NCI-H82 (cell line): ENCODE data around the gene ADAM17.
"Not testable (repeated sequence)": the region's sequence is repeated elsewhere in the genome, so short reads cannot be mapped to it uniquely, and the experiment has no call there.

Experiments
- DNase-seq: peaks from one replicate; lab custom pipeline; 2025; lab: John Stamatoyannopoulos, UW

ADAM17 gene

DNA sequence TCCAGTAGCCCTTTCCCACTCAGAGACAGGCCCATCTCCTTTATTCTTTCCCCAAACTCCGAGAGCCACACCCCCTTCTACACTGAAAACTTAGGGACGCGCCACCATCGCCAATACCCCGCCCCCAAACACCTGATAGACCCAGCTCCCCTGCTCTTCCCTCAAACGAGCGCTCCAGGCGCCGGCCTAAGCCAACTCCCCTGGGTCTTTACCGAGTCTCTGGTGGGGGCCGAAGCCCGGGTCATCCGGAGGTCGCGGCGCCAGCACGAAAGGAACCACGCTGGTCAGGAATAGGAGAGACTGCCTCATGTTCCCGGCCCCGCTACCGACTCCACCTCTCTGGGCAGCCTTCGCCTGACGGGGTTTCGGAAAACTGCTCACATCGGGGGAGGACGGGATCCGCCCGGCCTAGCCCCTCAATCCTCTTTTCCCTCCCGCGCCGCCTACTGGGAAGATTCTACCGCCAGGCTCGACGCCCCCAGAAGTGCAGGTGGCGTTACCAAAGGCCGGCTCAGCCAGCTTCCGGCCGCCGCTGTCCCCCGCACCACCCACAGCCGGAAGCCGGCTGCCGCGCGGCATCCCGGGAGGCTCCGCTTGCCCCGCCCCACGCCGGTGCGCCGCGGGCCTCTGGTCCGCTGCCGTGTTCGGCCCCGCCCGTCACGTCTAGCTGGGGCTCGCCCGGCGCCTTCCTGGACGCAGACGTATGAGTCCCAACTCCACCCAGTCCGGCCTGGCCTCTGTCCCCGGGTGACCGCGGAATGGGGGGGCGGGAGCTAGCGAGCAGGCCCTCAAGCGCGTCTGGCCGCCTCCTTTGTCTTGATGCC, at the start of gene ADAM17:
Gene ADAM17 (minus strand): TSS at position 534 of the 824 bp plus-strand sequence. CDS start 225 bp downstream, at position 309.
- DNase-seq = peak; percentile 98

GRCh38 chr2:9602412-9602811, 46.8 kb upstream of the ADAM17 start:
- no peak for DNase-seq

GRCh38 chr2:9601397-9601796, 45.8 kb upstream of the ADAM17 start:
- no peak for DNase-seq

- DNase-seq = no peak
Observed at GRCh38 chr2:9599430-9599829, 43.8 kb upstream of the ADAM17 start.

DNA sequence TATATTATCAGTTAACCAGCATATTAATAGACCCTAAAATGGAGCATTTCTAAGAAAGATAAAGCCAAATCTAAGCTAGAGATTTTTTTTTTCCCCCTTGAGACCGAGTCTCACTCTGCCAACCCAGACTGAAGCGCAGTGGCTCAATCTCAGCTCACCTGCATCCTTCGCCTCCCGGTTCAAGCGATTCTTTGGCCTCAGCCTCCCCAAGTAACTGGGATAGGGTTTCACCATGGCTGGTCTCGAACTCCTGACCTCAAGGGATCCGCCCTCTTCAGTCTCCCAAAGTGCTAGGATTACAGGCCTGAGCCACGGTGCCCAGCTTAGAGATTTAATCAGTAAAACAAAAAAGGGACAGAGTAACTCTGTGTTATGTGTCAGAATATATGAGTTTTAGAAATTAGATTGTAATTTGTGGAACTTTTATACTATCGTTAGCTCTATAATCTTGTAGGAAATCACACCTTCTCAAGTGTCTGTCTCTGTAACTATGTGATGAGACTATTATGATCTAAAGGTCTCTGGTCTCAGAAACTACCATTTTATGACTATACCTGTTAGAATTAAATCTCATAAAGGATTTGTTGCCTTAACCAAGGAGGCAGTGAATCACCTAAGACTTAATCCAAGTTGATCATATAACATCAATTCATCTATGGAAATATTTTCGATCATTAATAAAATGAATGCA, 41.1 kb upstream of the ADAM17 start:
- DNase-seq = no peak

GRCh38 chr2:9595746-9596145, 40.1 kb upstream of the ADAM17 start:
- no peak for DNase-seq

- not testable (repeated sequence) for DNase-seq
Observed at GRCh38 chr2:9595256-9595655, 39.6 kb upstream of the ADAM17 start.

GRCh38 chr2:9594366-9595054, 38.9 kb upstream of the ADAM17 start:
- DNase-seq = no peak

DNA sequence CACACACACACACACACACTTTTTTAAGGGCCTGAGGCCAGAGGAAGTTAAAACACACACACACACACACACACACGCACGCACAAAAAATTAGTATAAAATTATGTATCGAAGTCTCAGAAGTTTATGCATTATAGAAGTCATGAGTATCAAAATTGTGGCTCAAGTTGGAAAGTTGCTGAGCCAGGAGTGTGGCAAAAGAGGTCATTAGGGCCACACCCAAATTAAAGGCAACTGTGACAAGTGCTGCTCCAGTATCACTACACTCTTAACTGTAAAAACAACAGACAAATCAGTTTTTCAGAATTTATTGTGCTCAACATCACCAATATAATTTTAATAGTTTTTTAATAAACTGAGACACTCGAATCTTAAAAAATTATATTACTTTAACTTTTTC, 38.3 kb upstream of the ADAM17 start:
- DNase-seq = no peak

- no peak for DNase-seq
Observed at GRCh38 chr2:9592699-9593098, 37.1 kb upstream of the ADAM17 start.

DNA sequence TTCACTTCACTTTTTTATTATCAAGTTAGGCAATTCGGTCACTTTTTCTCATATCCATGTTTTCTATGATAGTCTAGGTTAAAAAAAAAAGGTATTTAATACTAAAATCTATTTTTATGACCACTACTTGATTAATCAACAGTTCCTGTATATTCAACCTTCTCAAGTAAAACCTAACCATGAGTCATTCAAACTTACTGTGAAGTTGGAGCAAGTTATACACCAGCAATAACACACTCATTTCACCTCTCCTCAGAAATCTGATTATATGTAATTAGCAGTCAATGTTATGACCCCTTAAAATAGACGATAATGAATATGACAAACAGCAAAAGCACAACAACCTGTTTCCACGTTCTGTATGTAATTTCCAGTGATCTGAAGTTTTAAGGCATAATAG, 35.0 kb upstream of the ADAM17 start:
- no peak for DNase-seq

DNA sequence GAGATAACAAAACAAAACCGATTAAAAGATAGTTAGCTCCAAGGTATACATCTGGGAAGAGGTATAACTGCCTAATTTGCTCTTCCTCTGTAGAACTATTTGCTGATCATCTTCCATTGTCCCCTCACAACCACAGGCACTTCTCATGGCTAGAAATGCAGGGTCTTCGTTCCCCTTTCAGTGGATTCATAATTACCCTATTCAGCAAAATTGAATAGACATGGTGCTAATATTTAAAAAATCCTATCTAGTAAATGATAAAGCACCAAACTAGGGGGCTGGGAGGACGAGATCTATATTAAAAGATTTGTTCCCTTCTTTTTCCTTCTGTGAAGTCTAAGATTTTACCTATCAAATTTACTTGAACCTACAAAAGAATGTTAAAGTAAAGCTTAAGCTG, 30.8 kb upstream of the ADAM17 start:
- no peak for DNase-seq

DNA sequence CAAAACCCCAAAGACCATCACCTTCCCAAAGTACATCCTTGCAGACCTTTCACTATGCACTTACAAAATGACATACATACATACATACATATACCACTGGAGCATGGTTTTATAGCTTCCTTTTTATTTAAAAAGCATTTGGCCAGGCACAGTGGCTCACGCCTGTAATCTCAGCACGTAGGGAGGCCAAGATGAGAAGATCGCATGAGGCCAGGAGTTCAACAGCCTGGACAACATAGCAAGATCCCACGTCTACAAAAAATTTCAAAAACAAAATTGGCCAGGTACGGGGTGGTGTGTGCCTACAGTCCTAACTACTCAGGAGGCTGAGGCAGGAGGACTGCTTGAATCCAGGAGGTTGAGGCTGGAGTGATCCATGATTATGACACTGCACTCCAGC, 29.9 kb upstream of the ADAM17 start:
- no peak for DNase-seq

DNA sequence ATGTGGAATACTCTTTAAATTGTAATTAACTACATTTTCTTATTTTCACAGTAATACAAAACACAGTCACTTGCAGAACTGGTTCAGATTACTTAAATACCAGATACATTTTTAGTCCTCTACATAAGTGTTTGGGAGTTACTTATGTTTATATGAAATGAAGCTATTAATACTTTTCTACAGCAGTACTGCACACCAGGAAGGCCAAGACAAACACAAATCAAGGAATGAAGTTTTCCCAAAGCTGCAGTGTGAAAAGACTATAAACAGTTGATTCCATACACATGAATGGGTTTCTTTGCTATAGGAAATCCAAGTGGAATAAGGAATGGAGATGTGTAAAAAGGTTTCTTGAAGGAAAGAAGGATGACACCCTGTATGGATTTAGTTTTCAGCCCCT, 29.3 kb upstream of the ADAM17 start:
- not testable (repeated sequence) for DNase-seq

- DNase-seq = no peak
Observed at GRCh38 chr2:9582624-9583023, 27.0 kb upstream of the ADAM17 start.

DNA sequence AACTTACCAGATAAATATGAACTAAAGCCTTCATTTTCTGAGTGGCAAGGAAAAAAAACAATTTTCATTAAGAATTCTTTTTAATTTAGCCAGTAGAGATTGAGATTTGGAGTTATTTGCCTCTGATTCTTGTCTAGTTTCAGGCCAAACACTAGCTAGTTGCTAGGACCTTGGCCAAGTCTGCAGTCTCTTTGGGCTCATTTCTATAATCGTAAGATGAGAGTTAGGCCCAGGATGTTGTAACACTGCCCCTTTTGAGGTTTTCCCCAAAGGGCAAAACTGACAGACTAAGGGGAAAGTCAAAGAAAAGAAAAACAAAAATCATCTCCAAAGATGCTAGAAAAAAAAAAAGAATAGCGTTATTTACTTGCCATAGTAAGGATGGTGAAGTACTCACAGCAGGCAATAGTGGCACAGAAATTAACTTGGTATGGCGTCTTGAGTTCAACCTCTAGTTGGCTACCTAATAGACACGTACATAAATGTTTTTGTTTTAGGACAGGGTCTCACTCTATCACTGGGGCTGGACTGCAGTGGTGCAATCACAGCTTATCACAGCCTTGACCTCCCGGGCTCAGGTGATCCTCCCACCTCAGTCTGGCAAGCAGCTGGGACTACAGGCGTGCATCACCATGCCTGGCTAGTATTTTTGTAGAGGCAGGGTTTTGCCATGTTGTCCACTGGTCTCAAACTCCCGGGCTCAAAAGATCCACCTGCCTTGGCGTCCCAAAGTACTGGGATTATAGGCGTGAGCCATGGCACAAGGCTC, 23.0 kb upstream of the ADAM17 start:
- no peak for DNase-seq

GRCh38 chr2:9574331-9574730, 18.7 kb upstream of the ADAM17 start:
- no peak for DNase-seq

DNA sequence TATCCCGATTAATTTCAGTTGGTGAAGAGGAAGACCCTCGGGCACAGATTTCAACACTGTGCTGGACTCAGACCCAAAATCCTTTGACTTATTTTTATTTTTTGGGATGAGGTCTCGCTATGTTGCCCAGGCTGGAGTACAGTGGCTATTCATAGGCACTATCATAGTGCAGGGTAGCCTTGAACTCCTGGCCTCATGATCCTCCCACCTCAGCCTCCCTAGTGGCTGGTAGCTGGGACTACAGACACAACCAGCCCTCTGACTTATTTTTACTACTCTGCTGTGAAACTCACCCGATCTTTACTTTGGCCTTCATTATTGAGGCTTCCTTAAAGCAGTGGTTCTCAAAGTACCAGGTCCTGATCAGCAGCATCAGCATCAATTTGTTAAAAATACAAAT, 18.2 kb upstream of the ADAM17 start:
- DNase-seq = no peak

DNA sequence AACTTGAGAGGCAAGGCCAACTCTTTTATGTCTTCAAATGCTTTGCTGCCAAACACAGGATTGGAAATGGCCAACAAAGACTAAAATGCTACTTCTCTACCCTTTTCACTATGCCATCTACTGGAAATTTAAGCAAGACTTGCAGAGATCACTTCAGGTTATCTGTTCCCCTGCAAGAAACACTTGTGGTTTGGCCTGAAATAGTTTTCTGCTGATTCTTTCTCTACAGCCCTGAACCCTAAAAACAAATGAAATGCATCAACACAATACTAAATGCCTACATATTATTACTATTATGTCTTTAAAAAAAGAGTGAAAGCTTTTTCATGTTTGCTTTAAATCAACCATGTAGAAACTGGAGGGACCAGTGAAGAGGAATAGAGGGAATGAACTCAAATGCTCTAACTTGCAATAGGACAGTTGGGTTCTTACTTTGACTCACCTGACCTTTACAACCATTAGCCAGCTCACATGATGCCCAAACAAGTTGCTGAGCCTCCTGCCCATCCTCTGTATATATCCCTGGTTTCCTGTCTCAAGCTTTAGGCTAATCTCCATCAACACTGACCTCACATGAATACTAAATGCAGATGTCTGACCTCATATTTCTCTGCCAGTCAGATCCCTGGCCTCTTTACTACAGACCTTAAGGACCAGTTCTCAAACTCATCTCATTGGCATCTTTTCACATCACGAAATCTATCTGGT, 17.5 kb upstream of the ADAM17 start:
- no peak for DNase-seq

GRCh38 chr2:9570182-9571060, 14.8 kb upstream of the ADAM17 start:
- DNase-seq = no peak
